T-helper 17 cell (primary cell): Measurements from ENCODE around the gene TMEM35B. TPM values are rescaled to one million over a fixed set of nuclear protein-coding genes. Genes with fewer than 3 reads are reported as not detected.
A peak's percentile ranks its signal among the peaks of the same experiment; 100 is the strongest.
"Not testable (repeated sequence)": the region's sequence is repeated elsewhere in the genome, so short reads cannot be mapped to it uniquely, and the experiment has no call there.

Experiments
- ATAC-seq: fragments of 150-1000 bp; cut with Tn5 transposase; 2 replicates; pipeline ENCODE4 v1.10.0; 2021; ENCODE audit warnings: mild to moderate bottlenecking, moderate library complexity
- DNase-seq, 3 donors: peaks; one replicate each; pipeline versions ENCODE4 v3.0.0 to v3.0.0-alpha.2; 2020 to 2021
- H3K9me3 ChIP-seq: one replicate; pipeline ENCODE4 v1.7.0; 2013; ENCODE audit warnings: low read length, mild to moderate bottlenecking; ENCODE audit not compliant: control insufficient read depth, poor library complexity, severe bottlenecking
- H3K27ac Mint-ChIP-seq: one replicate; pipeline ENCODE4 v1.8.0; 2022; ENCODE audit warnings: mild to moderate bottlenecking, moderate library complexity, mixed read lengths
- H3K27me3 Mint-ChIP-seq: one replicate; pipeline ENCODE4 v1.8.0; 2022; ENCODE audit warnings: mixed read lengths
- H3K36me3 Mint-ChIP-seq: one replicate; pipeline ENCODE4 v1.8.0; 2022; ENCODE audit warnings: low read depth, mixed read lengths
- H3K4me1 Mint-ChIP-seq: one replicate; pipeline ENCODE4 v1.8.0; 2022; ENCODE audit warnings: mild to moderate bottlenecking, mixed read lengths
- H3K4me3 Mint-ChIP-seq: one replicate; pipeline ENCODE4 v1.8.0; 2022; ENCODE audit warnings: mild to moderate bottlenecking, moderate library complexity, mixed read lengths
- total RNA-seq, 4 donors: library from RNA in 2 of 4; stranded (reverse) in 2 of 4; gene quantifications; one replicate each; pipeline ENCODE4 v1.2.3 and lab custom pipeline; 2022 to 2026

The TMEM35B gene
- total RNA-seq, 2 donors from 2014 or later: 10.6 to 14.4 TPM

- H3K4me3 Mint-ChIP-seq: no peak overlapping the region
- no peaks in the 10 kb centered on the region for H3K36me3 Mint-ChIP-seq
- H3K27me3 Mint-ChIP-seq: no peaks in the 10 kb centered on the region
- no peak overlapping the region for H3K27ac Mint-ChIP-seq
- ATAC-seq (no peak), DNase-seq (no peak)
- H3K9me3 ChIP-seq: peaks cover 2% of the 10 kb centered on the region
- peaks cover 17% of the 10 kb centered on the region for H3K4me1 Mint-ChIP-seq
Measured at GRCh38 chr1:34970829-34971228, 14.3 kb downstream of the TMEM35B start.

- no peak for ATAC-seq
- Mint-ChIP-seq H3K4me3 (no peak overlapping the region), H3K4me1 (peaks cover 16% of the 10 kb centered on the region), H3K36me3 (no peaks in the 10 kb centered on the region), H3K27me3 (no peaks in the 10 kb centered on the region), H3K27ac (no peak overlapping the region)
- peaks cover 2% of the 10 kb centered on the region for H3K9me3 ChIP-seq
- no peak for DNase-seq
Measured at GRCh38 chr1:34970220-34970735, 14.9 kb downstream of the TMEM35B start.

- not testable (repeated sequence) for DNase-seq, H3K36me3 Mint-ChIP-seq, H3K9me3 ChIP-seq, H3K27me3 Mint-ChIP-seq, H3K27ac Mint-ChIP-seq
- ATAC-seq: peak; percentile 100
- peak overlapping the region; percentile 19 for H3K4me3 Mint-ChIP-seq
- peaks cover 10% of the 10 kb centered on the region for H3K4me1 Mint-ChIP-seq
Measured at GRCh38 chr1:34968297-34968696, 16.9 kb downstream of the TMEM35B start.

- DNase-seq, H3K4me3 Mint-ChIP-seq, ATAC-seq, H3K27me3 Mint-ChIP-seq, H3K9me3 ChIP-seq, H3K27ac Mint-ChIP-seq, H3K36me3 Mint-ChIP-seq: not testable (repeated sequence)
- peaks cover 10% of the 10 kb centered on the region for H3K4me1 Mint-ChIP-seq
Measured at GRCh38 chr1:34967672-34968071, 17.5 kb downstream of the TMEM35B start.

- Mint-ChIP-seq H3K27ac (no peak overlapping the region), H3K36me3 (no peaks in the 10 kb centered on the region), H3K27me3 (no peaks in the 10 kb centered on the region), H3K4me1 (peaks cover 3% of the 10 kb centered on the region), H3K4me3 (no peak overlapping the region)
- DNase-seq: no peak
- H3K9me3 ChIP-seq: peaks cover 2% of the 10 kb centered on the region
- ATAC-seq: no peak
Measured at GRCh38 chr1:34965597-34965996, 19.6 kb downstream of the TMEM35B start.

GRCh38 chr1:34950428-34950827 is 34.7 kb downstream of the TMEM35B start:
- ATAC-seq: no peak
- DNase-seq: no peak

GRCh38 chr1:34948739-34949138 is 36.4 kb downstream of the TMEM35B start:
- H3K27ac Mint-ChIP-seq, ATAC-seq, H3K4me3 Mint-ChIP-seq, DNase-seq, H3K36me3 Mint-ChIP-seq, H3K4me1 Mint-ChIP-seq, H3K9me3 ChIP-seq: not testable (repeated sequence)
- peaks cover 14% of the 10 kb centered on the region for H3K27me3 Mint-ChIP-seq

More at GRCh38 chr1:34950428-34950827, 34.7 kb downstream of the TMEM35B start:
- Mint-ChIP-seq H3K27me3 (peaks cover 10% of the 10 kb centered on the region), H3K27ac (no peak overlapping the region), H3K36me3 (peaks cover 7% of the 10 kb centered on the region), H3K4me1 (no peaks in the 10 kb centered on the region), H3K4me3 (no peak overlapping the region)
- H3K9me3 ChIP-seq: no peaks in the 10 kb centered on the region

- H3K27ac Mint-ChIP-seq, ATAC-seq, H3K9me3 ChIP-seq, H3K4me1 Mint-ChIP-seq, DNase-seq, H3K4me3 Mint-ChIP-seq: not testable (repeated sequence)
- Mint-ChIP-seq H3K27me3 (peaks cover 24% of the 10 kb centered on the region), H3K36me3 (peaks cover 11% of the 10 kb centered on the region)
Measured at GRCh38 chr1:34947641-34948314, 37.4 kb downstream of the TMEM35B start.

- no peaks in the 10 kb centered on the region for H3K9me3 ChIP-seq
- H3K27me3 Mint-ChIP-seq: peaks cover 20% of the 10 kb centered on the region
- no peak overlapping the region for H3K4me3 Mint-ChIP-seq
- no peak overlapping the region for H3K27ac Mint-ChIP-seq
- DNase-seq: no peak
- ATAC-seq: no peak
- peaks cover 2% of the 10 kb centered on the region for H3K4me1 Mint-ChIP-seq
- H3K36me3 Mint-ChIP-seq: peaks cover 6% of the 10 kb centered on the region
Measured at GRCh38 chr1:34946211-34946610, 38.9 kb downstream of the TMEM35B start.

GRCh38 chr1:34941798-34942197 is 43.3 kb downstream of the TMEM35B start:
- H3K9me3 ChIP-seq, DNase-seq, H3K4me3 Mint-ChIP-seq, H3K4me1 Mint-ChIP-seq, H3K36me3 Mint-ChIP-seq, H3K27ac Mint-ChIP-seq, ATAC-seq: not testable (repeated sequence)
- peaks cover 30% of the 10 kb centered on the region for H3K27me3 Mint-ChIP-seq

Other genes starting within 250 kb of the TMEM35B start
- gene GJB5, start 230.3 kb downstream of the TMEM35B start, total RNA-seq: not detected
- not detected for gene GJB4, start 225.6 kb downstream of the TMEM35B start, total RNA-seq
- not detected for gene GJB3, start 204.1 kb downstream of the TMEM35B start, total RNA-seq
- under 1 TPM in 1 of 2 donors, not detected in 1; 0.55 TPM for gene GJA4, start 192.3 kb downstream of the TMEM35B start, total RNA-seq
- gene SMIM12, start 125.6 kb downstream of the TMEM35B start, total RNA-seq: 10 to 100 TPM; 29.6 to 39.2 TPM
- under 1 TPM; 0.55 to 0.75 TPM for gene DLGAP3, start 55.7 kb downstream of the TMEM35B start, total RNA-seq
- gene ZMYM6, start 46.6 kb upstream of the TMEM35B start, total RNA-seq: 10 to 100 TPM; 21.9 to 27.7 TPM
- gene ZMYM1, start 94.0 kb upstream of the TMEM35B start, total RNA-seq: 10 to 100 TPM in 1 of 2 donors, 1 to 10 TPM in 1; 8.0 to 11.1 TPM
- gene SFPQ, start 207.8 kb upstream of the TMEM35B start, total RNA-seq: 100 to 1,000 TPM; 694 to 699 TPM